Stimulated activated CD8-positive, alpha-beta memory T cell treated with anti-CD3 and anti-CD28 coated beads, Interleukin-15, amount 100 ng/mL, for 4 hours (primary cell): Measurements from ENCODE around the gene DDX25.

Experiments
- DNase-seq, 2 donors: peaks; one replicate each; pipeline ENCODE4 v3.0.0-alpha.2; 2020; ENCODE audit warnings: low read depth in 2 of 2

The DDX25 gene

DNA sequence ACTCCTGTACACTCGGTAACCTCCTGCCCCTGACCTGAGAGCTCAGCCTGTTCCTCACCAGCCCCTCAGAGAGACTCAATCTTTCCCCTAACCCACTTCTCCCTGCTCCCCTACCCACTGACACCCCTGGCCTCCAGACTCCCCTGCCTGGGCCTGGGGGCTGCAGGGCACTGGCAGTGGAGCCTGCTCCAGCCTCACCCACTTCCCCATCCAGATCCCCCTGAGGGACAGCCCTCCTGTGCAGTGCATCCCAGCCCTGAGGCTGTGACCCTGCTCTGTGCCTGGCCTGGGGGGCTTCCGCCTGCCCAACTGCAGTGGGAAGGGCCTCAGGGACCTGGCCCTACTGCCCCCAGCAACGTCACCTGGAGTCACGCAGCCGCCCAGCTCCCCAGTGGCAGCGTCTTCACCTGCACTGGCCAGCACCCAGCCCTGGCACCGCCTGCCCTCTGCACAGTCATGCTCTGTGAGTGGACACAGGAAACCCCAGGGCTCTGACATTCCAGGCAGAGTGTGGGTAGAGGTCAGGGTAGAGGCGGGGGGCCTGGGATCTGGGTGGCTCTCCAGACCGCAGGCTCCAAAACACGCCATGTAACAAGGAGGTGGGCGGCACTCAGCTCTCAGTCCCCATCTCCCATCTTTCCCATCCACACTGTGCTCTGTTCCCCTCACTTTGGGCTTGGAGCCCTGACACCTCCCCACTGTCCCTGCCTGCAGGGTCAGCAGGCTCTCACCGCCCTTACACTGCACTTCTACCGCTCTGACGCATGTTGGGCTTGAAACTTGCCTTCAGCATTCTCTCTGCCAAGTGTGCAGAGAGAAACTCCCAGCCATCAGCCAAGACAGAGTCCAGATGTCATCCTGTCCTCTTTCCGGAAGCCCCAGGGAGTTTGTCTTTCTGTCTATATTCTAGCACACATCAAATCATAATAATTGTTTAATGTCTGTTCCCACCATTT, 46.7 kb downstream of the DDX25 start:
- DNase-seq = no peak

DNA sequence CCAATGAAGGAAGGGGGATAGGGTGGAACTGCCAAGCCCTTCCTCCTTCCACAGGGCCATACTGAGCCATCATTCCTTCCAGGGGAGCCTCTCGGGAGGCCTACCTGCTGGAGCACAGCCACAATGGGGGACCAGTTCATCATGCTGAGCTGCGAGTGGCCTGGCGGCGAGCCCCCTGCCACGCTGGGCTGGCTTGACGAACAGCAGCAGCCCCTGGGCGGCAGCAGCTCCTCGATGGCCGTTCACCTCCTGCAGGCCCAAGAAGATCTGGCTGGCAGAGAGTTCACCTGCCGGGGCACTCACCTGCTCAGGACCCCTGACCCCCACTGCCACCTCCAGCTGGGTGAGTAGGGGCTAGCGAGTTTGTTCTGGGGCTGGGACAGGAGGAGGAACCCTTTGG, 47.4 kb downstream of the DDX25 start:
- DNase-seq = no peak

DNA sequence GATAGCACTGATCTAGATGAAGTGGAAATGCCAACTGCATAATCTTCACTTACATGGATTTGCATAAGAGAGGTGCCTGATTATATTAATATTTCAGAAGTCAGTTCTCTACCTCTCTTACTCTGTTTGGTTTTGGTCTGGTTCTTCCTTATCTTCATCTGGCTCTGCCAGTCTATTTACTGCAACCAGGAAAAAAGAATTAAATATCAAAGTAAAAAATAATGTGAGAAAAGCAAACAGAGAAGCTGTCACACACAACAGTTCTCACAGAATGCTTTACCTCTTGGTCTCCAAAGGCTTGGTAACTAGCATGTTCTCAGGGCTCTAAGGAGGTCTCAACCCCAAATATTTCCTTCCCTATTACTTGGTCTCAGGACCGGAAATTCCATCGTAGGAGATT, 48.3 kb downstream of the DDX25 start:
- no peak for DNase-seq

GRCh38 chr11:125952973-125953372, 48.7 kb downstream of the DDX25 start:
- DNase-seq = no peak

DNA sequence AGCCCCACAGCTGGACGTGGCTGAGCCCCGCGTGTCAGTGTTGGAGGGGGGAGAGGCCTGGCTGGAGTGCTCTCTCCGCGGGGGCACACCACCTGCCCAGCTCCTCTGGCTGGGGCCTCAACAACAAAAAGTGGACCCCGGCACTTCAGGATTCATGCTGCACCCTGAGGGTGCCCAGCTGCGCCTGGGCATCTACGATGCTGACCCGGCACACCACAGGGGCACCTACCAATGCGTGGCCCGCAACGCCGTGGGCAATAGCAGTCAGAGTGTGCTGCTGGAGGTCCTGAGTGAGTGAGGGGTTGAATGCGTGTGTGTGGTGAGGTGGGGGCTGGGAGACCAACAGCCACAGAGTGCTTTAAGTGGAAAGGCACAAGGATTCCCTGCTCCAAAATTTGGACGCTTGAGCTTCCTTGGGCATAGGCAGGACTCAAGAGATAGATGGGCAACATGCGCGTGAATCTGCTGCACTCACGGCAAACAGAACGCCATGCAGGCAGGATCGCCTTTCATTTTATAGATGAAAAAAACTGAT, 49.2 kb downstream of the DDX25 start:
- DNase-seq = no peak

DNA sequence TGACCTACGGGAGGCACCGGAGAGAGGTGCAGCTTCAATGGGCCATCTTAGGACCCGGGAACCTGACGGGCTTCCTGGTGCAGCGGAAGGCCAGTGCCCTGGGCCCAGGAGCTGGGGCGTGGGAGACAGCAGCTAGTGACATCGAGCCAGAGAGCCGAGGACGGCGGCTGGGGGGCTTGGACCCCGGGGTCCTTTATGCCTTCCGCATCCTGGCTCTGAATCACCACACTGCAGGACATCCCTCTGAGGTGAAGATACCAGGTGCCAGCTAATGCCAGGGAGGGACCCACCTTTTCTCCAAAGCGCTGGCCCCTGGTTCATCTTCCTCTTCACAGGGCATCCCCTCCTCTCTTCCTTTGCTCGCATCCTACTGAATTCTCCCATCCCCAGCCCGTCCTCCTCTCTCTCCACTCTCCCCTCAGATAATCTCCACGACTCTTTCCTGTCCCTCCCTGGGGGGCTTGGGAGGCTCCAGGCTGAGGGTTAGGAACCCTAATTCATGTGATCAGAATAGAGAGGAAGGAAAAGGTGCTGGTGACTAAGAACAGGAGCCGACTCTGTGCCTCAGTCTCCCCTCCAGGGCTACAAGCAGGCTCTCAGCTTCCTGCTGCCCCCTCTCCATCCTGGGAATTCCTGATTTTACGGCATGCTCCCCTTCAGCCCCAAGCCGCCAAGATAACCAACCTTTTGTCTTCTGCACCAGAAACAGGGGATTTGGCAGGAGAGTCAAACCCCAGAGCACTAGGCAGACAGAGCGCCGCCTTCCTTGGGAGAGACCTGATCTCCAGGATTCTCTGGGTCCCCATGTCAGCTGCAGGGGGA, 50.0 kb downstream of the DDX25 start:
- no peak for DNase-seq

GRCh38 chr11:125954945-125955640, 50.8 kb downstream of the DDX25 start:
- DNase-seq = no peak

DNA sequence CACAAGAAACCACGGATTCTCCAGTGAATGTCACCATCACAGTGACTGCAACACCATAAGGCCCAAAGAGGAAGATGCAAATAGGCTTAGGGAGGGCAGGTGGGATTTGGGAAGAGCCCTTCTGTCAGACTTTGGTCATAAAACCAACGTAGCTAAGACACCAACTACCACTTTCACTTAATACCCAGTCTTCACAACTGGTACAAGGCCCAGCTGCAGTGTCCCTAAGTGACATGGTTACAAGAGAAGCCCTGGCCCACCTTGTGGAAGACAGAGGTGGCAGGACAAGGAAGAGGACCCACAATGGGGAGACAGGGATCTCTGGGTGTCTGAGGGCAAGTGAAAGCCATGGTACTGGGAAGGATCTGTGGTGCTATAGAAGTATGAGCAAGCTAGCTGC, 51.5 kb downstream of the DDX25 start:
- DNase-seq = no peak

GRCh38 chr11:125956391-125957134, 52.3 kb downstream of the DDX25 start:
- no peak for DNase-seq

- no peak for DNase-seq
Measured at GRCh38 chr11:125957618-125958332, 53.5 kb downstream of the DDX25 start.

- no peak for DNase-seq
Measured at GRCh38 chr11:125958872-125959400, 54.6 kb downstream of the DDX25 start.

- DNase-seq = no peak
Measured at GRCh38 chr11:125959511-125959910, 55.2 kb downstream of the DDX25 start.

DNA sequence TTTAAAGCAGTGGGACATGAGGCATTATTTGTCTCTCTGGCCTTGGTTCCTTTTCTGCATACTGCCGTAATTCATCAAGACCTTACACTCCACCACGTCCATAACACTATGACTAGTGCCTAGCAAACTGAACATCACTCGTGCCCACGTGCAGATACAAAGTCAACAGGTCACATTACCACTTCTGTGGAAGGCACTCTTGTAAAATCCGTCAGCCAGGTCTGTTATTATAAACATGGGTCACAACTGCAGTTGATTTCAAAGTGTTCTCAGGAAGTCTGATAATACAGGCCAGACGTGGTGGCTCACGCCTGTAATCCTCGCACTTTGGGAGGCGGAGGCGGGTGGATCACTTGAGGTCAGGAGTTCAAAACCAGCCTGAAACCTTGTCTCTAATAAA, 55.6 kb downstream of the DDX25 start:
- no peak for DNase-seq

GRCh38 chr11:125960771-125961170, 56.5 kb downstream of the DDX25 start:
- no peak for DNase-seq

GRCh38 chr11:125967515-125967914, 63.2 kb downstream of the DDX25 start:
- DNase-seq = no peak

DNA sequence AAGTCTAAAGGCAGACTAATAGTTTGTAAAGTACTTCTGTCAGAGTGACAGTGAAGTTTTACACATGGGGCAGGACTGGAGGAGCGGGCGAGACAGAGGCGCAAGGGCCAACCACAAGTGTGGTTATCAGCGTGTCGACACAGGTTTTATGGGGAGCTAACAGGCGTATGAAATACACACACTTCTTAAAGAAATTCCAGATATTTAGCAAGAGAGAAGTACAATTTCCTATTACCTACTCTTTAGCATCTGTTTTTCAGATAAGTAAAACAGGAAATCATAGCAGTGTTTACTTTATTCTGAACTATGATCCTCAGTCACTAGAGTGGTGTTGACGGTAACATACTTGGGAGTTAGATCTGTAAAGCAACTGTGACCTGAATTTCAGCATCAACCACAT, 64.0 kb downstream of the DDX25 start:
- no peak for DNase-seq

DNA sequence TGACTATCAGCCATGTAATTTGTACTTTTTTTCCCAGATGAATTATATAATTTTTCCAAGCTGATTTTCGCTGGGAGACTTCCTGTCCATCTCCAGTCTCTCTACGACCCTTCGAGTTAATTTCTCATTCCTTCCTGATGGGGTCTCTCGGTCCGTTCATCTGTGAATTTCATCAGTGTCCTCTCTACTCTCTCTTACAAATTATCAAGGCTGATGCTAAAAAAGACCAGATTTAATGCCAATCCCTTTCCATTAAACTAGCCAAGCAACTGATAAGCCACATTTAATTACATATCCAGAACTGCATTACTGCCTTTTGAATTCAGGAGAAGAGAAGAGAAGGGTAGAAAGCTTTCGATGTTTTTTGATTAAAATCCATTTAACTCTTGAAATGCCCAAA, 67.3 kb downstream of the DDX25 start:
- DNase-seq = no peak

DNA sequence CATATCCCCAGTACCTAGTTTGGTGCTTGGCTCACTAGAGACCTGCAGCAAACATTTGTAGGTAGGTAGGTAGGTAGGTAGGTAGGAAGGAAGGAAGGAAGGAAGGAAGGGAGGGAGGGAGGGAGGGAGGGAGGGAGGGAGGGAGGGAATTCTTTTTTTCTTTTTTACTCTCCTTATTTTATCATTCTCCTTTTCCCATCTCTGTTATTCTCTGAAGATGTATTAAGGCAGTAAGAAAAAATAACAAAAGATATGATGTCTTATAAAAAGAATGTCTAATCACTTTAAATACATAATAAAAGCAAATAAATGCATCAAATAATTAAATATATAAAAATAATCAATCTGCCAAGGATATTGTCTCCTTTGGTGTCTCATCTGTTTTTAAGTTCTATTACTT, 70.0 kb downstream of the DDX25 start:
- no peak for DNase-seq

DNA sequence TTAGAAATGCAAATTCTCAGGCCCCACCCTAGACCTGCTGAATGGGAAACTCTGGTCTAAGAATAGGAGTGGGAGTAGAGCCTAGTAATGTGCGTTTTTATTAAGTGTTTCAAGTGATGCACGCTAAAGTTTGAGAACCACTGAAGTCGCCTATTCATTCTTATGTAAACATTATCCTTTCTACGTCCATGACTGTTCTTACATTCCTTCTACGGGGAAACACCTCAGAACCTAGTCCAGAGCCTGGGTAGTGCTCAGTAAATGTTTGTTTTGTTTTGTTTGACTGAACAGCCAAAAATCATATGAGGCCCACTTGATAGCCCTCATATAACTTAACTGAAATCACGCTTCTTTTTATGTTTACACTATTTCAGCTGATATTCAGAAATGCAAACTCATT, 71.3 kb downstream of the DDX25 start:
- no peak for DNase-seq

DNA sequence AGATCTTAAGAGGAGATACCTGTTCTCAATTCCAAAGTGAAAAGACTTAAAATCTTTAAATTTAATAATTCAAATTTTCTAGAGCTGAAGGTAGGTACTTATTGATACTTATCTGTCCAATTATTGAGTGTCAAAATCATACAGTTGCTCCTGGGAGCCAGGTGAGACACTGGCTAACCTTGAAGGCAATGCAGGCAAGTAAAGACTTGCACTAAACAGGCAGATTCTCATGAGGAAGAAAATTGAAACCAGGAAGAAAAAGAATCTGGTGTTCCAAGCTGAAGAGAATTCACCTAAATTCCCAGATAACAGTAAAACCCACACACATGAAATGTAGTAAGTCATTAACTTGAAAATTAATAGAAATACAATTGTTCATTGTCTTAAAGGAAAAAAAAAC, 71.8 kb downstream of the DDX25 start:
- DNase-seq = no peak
